Kidney epithelial cell (primary cell): ENCODE results near the gene IGFBP5. TPM values are rescaled to one million over a fixed set of nuclear protein-coding genes. Genes with fewer than 3 reads are reported as not detected.

Experiments
- DNase-seq: peaks from one replicate; pipeline ENCODE4 v3.0.0-alpha.2; 2010; ENCODE audit warnings: low read depth
- H3K27me3 ChIP-seq: 2 replicates; pipeline ENCODE4 v1.6.0; 2011; ENCODE audit warnings: low read length; ENCODE audit not compliant: control insufficient read depth, insufficient read depth
- H3K36me3 ChIP-seq: 2 replicates; pipeline ENCODE4 v1.5.1; 2011; ENCODE audit warnings: low read length; ENCODE audit not compliant: control insufficient read depth, insufficient read depth
- H3K4me3 ChIP-seq: 2 replicates; pipeline ENCODE4 v1.5.1; 2011; ENCODE audit warnings: low read depth, mild to moderate bottlenecking, control low read depth, low read length
- CTCF ChIP-seq: IDR thresholded peaks from 2 replicates; pipeline ENCODE4 v1.5.1; 2011; ENCODE audit warnings: mild to moderate bottlenecking, moderate library complexity, low read length, control low read depth, inconsistent platforms; ENCODE audit not compliant: insufficient read depth, poor library complexity, severe bottlenecking
- total RNA-seq: library from RNA; depleted of rRNA; stranded (reverse); fragments of >200 nt; gene quantifications from 2 replicates; pipeline ENCODE4 v1.2.3, GENCODE V29; 2015

Gene IGFBP5
- total RNA-seq, 1 donor from 2014 or later, result 51.7 TPM

- Histone ChIP-seq H3K4me3 (no peak overlapping the region), H3K27me3 (no peaks in the 10 kb centered on the region), H3K36me3 (no peaks in the 10 kb centered on the region)
- no peak for TF ChIP-seq CTCF
- no peak for DNase-seq
Observed at GRCh38 chr2:216690456-216690852, 4.9 kb downstream of the IGFBP5 start.

- no peaks in the 10 kb centered on the region for H3K27me3 ChIP-seq
- no peaks in the 10 kb centered on the region for H3K36me3 ChIP-seq
- DNase-seq, result no peak
- H3K4me3 ChIP-seq, result no peak overlapping the region
- no peak for TF ChIP-seq CTCF
Observed at GRCh38 chr2:216689397-216689796, 6.0 kb downstream of the IGFBP5 start.

GRCh38 chr2:216688731-216689340 lies 6.5 kb downstream of the IGFBP5 start:
- no peak for DNase-seq
- TF ChIP-seq CTCF, result no peak
- no peaks in the 10 kb centered on the region for H3K27me3 ChIP-seq
- H3K4me3 ChIP-seq, result no peak overlapping the region
- no peaks in the 10 kb centered on the region for H3K36me3 ChIP-seq

- Histone ChIP-seq H3K36me3 (no peaks in the 10 kb centered on the region), H3K4me3 (no peak overlapping the region), H3K27me3 (no peaks in the 10 kb centered on the region)
- TF ChIP-seq CTCF, result peak; percentile 46
- no peak for DNase-seq
Observed at GRCh38 chr2:216687646-216688045, 7.7 kb downstream of the IGFBP5 start.

GRCh38 chr2:216687111-216687510 lies 8.2 kb downstream of the IGFBP5 start:
- TF ChIP-seq CTCF, result no peak
- no peak for DNase-seq
- Histone ChIP-seq H3K27me3 (no peaks in the 10 kb centered on the region), H3K36me3 (no peaks in the 10 kb centered on the region), H3K4me3 (no peak overlapping the region)

- Histone ChIP-seq H3K4me3 (no peak overlapping the region), H3K36me3 (no peaks in the 10 kb centered on the region), H3K27me3 (no peaks in the 10 kb centered on the region)
- no peak for TF ChIP-seq CTCF
- no peak for DNase-seq
Observed at GRCh38 chr2:216685327-216685875, 9.9 kb downstream of the IGFBP5 start.
